Glutamatergic neuron (in vitro differentiated cells): ENCODE data around the gene PPARD. TPM values are rescaled to one million over a fixed set of nuclear protein-coding genes. Genes with fewer than 3 reads are reported as not detected.

ENCODE experiments used
- DNase-seq: peaks from one replicate; pipeline ENCODE4 v3.0.0; 2022
- H3K27ac Mint-ChIP-seq: one replicate; pipeline ENCODE4 v1.8.0; 2020; ENCODE audit warnings: mild to moderate bottlenecking, mixed read lengths, inconsistent platforms; ENCODE audit not compliant: unreplicated experiment
- H3K27me3 Mint-ChIP-seq: one replicate; pipeline ENCODE4 v1.8.0; 2020; ENCODE audit warnings: mild to moderate bottlenecking, moderate library complexity, mixed read lengths, inconsistent platforms; ENCODE audit not compliant: unreplicated experiment
- H3K36me3 Mint-ChIP-seq: one replicate; pipeline ENCODE4 v1.8.0; 2020; ENCODE audit warnings: mild to moderate bottlenecking, mixed read lengths, inconsistent platforms; ENCODE audit not compliant: unreplicated experiment
- H3K4me1 Mint-ChIP-seq: one replicate; pipeline ENCODE4 v1.8.0; 2020; ENCODE audit warnings: mild to moderate bottlenecking, low read depth, mixed read lengths, inconsistent platforms; ENCODE audit not compliant: unreplicated experiment
- H3K4me3 Mint-ChIP-seq: one replicate; pipeline ENCODE4 v1.8.0; 2020; ENCODE audit warnings: mild to moderate bottlenecking, mixed read lengths, inconsistent platforms; ENCODE audit not compliant: unreplicated experiment
- H3K9me3 Mint-ChIP-seq: one replicate; pipeline ENCODE4 v1.8.0; 2020; ENCODE audit warnings: mild to moderate bottlenecking, moderate library complexity, mixed read lengths, inconsistent platforms; ENCODE audit not compliant: unreplicated experiment
- CTCF ChIP-seq: fragments of 200-600 bp; sonication (generic); IDR thresholded peaks from one replicate; pipeline ENCODE4 v1.5.0; 2021; ENCODE audit not compliant: partially characterized antibody, unreplicated experiment
- total RNA-seq: library from RNA; stranded (reverse); fragmentation: NEBNext Ultra II Directional; extraction: Animal tissue kit (Norgen Biotek cat#: 25700); gene quantifications from one replicate; pipeline ENCODE4 v1.2.1, GENCODE V29; 2021; ENCODE audit not compliant: unreplicated experiment

PPARD gene
- total RNA-seq, 1 donor from 2014 or later: 37.5 TPM

GRCh38 chr6:35400111-35400510 lies 57.8 kb downstream of the PPARD start:
- DNase-seq: no peak
- H3K4me1 Mint-ChIP-seq: peaks cover 13% of the 10 kb centered on the region
- H3K27ac Mint-ChIP-seq: no peak overlapping the region
- H3K4me3 Mint-ChIP-seq: no peak overlapping the region
- H3K9me3 Mint-ChIP-seq: peaks cover 6% of the 10 kb centered on the region
- TF ChIP-seq CTCF: no peak
- peaks cover 10% of the 10 kb centered on the region for H3K27me3 Mint-ChIP-seq
- peaks cover 6% of the 10 kb centered on the region for H3K36me3 Mint-ChIP-seq

- H3K4me3 Mint-ChIP-seq: no peak overlapping the region
- H3K27me3 Mint-ChIP-seq: peaks cover 10% of the 10 kb centered on the region
- H3K9me3 Mint-ChIP-seq: peaks cover 6% of the 10 kb centered on the region
- no peak for TF ChIP-seq CTCF
- H3K36me3 Mint-ChIP-seq: peaks cover 6% of the 10 kb centered on the region
- no peak for DNase-seq
- H3K27ac Mint-ChIP-seq: no peak overlapping the region
- peaks cover 14% of the 10 kb centered on the region for H3K4me1 Mint-ChIP-seq
These were observed 58.5 kb downstream of the PPARD start for GRCh38 chr6:35400901-35401311.

GRCh38 chr6:35401514-35401913 lies 59.2 kb downstream of the PPARD start:
- no peak overlapping the region for H3K4me3 Mint-ChIP-seq
- H3K4me1 Mint-ChIP-seq: peaks cover 17% of the 10 kb centered on the region
- H3K27me3 Mint-ChIP-seq: peaks cover 13% of the 10 kb centered on the region
- H3K27ac Mint-ChIP-seq: no peak overlapping the region
- no peak for TF ChIP-seq CTCF
- H3K9me3 Mint-ChIP-seq: peaks cover 9% of the 10 kb centered on the region
- no peak for DNase-seq
- H3K36me3 Mint-ChIP-seq: peaks cover 6% of the 10 kb centered on the region

- peaks cover 6% of the 10 kb centered on the region for H3K36me3 Mint-ChIP-seq
- no peak for DNase-seq
- peaks cover 20% of the 10 kb centered on the region for H3K4me1 Mint-ChIP-seq
- peaks cover 13% of the 10 kb centered on the region for H3K27me3 Mint-ChIP-seq
- peaks cover 9% of the 10 kb centered on the region for H3K9me3 Mint-ChIP-seq
- no peak for TF ChIP-seq CTCF
- no peak overlapping the region for H3K27ac Mint-ChIP-seq
- H3K4me3 Mint-ChIP-seq: no peak overlapping the region
These were observed 59.9 kb downstream of the PPARD start for GRCh38 chr6:35402136-35402855.

- TF ChIP-seq CTCF: no peak
- no peak for DNase-seq
- Mint-ChIP-seq H3K4me3 (no peak overlapping the region), H3K4me1 (peaks cover 23% of the 10 kb centered on the region), H3K9me3 (peaks cover 9% of the 10 kb centered on the region), H3K27ac (no peak overlapping the region), H3K27me3 (peaks cover 13% of the 10 kb centered on the region), H3K36me3 (peaks cover 6% of the 10 kb centered on the region)
These were observed 60.5 kb downstream of the PPARD start for GRCh38 chr6:35402856-35403191.
